ENCODE results near the gene PDCD6IP.

DNA sequence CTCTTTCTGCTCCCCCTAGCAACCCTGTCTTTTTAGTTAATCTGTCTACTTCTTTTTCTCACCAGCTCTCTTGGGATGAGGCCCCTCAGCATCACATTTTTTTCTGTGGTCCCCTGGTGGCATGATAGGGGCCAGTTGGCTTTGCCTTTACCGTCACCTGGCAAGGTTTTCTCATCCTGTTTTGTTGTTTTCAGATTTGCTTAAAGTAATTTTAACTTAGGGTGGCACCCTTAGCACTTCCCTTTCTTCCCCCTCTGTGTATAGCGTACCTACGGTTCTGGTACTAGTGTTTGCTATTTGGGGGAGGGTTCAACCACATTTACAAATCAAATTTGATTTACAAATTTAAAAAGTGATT is 35.6 kb downstream of the PDCD6IP start:
- TF ChIP-seq CTCF (tag by site-specific recombination; IDR thresholded peaks at IDR 0.05): no peak
- TF ChIP-seq ZNF24 (tag by site-specific recombination; IDR thresholded peaks at IDR 0.05): no peak
- TF ChIP-seq, protein P1, sequence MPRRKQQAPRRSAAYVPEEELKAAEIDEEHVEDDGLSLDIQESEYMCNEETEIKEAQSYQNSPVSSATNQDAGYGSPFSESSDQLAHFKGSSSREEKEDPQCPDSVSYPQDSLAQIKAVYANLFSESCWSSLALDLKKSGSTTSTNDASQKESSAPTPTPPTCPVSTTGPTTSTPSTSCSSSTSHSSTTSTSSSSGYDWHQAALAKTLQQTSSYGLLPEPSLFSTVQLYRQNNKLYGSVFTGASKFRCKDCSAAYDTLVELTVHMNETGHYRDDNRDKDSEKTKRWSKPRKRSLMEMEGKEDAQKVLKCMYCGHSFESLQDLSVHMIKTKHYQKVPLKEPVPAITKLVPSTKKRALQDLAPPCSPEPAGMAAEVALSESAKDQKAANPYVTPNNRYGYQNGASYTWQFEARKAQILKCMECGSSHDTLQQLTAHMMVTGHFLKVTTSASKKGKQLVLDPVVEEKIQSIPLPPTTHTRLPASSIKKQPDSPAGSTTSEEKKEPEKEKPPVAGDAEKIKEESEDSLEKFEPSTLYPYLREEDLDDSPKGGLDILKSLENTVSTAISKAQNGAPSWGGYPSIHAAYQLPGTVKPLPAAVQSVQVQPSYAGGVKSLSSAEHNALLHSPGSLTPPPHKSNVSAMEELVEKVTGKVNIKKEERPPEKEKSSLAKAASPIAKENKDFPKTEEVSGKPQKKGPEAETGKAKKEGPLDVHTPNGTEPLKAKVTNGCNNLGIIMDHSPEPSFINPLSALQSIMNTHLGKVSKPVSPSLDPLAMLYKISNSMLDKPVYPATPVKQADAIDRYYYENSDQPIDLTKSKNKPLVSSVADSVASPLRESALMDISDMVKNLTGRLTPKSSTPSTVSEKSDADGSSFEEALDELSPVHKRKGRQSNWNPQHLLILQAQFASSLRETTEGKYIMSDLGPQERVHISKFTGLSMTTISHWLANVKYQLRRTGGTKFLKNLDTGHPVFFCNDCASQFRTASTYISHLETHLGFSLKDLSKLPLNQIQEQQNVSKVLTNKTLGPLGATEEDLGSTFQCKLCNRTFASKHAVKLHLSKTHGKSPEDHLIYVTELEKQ (tag by site-specific recombination; IDR thresholded peaks at IDR 0.05; ENCODE audit: borderline replicate concordance): no peak
- TF ChIP-seq ELK4 (IDR thresholded peaks at IDR 0.05; ENCODE audit: borderline replicate concordance, low read depth, low read length): no peak
